GM21528 (cell line): Measurements from ENCODE around the gene PRKAR1B.

Experiments used
- ATAC-seq: cut with Tn5 transposase; IDR thresholded peaks from one replicate; pipeline ENCODE4 v1.9.1; 2021; ENCODE audit warnings: mild to moderate bottlenecking, moderate library complexity; ENCODE audit not compliant: unreplicated experiment, low FRiP score

Gene PRKAR1B

DNA sequence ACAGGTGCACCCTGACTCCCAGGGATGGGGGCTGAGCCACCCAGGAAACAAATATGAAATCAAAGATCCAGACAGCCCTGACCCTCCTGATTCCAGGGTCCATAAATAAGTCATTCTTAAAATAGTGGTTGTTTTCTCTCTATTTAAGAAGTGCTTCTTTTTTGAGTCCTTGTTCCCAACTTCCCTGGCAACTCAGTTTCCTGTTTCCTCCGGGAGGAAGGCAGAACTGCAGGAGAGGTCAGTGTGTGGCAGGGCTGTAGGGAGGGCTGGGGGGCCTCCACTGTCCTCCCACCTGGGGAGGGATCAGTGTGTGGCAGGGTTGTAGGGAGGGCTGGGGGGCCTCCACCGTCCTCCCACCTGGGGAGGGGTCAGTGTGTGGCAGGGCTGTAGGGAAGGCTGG lies 118.7 kb downstream of the PRKAR1B start:
- no peak for ATAC-seq

DNA sequence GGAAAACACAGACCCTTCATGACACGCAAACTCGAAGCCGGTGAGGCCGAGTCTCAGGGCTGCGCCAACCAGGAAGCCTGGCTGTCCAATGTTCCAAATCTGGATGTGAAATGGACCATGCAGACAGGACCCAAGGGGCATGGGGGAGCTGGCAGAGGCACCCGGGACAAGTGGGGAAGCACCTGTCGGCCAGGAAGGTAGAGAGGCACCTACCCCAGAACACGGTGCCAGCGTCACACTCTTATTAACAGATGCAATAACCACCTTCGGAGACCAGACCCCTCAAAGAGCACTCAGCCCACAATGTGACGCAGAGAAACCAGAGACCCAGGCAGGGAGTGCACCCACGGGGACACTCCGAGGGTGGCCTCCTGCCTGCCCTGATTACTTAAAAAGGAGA lies 119.1 kb downstream of the PRKAR1B start:
- ATAC-seq, result no peak

DNA sequence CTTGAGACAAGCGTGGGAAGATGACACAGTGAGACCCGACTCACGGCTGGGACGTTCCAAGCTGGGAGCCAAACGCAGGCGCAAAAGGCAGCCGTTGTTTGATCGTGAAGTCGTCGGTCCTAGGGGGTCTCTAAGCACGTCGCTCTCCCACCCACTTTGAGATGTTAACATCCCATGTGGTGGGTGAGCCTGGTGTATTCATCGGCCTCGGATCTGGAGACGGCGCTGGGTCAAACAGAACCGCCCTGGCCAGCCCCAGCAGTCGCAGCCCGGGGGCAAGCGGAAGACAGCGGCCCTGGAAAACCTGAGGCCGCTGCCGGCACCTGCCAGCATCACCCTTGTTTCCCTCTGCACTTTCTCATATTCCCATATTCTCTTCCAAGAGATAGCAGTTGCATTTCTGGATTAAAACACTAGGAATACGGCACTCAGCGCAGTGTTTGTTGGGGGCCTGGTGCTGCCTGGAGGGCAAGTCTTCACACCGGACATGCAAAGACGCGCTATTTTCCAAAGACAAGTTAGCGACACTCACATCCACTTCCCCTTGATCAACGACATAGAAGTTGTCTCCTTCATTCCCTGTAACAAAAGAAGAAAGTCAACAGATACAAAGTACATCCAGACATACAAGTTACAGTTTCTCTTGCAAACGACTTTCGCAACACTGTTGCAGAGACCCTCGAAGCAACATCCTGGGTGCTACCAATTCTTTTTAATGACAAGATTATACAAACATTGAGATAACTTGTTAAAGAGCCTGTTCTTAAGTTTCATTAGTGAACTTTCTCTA lies 121.2 kb downstream of the PRKAR1B start:
- ATAC-seq, result no peak

DNA sequence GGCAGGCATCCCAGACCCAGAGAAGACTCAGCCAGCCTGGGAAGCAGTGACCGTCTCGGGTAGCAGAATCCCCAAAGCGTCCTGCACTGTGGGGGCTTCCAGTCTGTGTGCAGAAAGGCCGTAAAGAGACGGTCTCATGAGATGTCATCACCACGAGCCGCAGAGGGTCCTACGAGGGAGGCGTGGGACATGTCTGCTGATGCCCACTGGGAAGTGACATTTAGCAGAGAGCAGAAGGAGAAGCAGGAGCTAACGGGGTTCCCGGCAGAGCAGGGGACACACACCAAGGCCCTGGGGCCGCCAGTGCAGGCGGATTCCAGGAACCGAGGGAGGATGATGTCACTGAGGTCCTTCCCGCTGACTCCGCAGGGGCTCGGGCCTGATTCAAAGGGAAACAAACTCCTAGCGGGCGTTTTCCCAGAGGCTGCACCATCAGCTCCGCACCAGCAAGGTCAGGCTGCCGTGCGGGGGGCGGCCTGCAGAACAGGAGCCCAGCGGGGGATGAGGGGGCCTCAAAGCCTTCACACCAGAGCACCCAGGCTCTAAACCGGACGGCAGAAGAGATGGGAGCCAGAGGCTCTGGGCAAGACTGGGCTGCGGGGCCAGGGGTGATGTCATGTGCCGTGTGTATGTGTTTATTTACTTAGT lies 122.1 kb downstream of the PRKAR1B start:
- ATAC-seq, result no peak

DNA sequence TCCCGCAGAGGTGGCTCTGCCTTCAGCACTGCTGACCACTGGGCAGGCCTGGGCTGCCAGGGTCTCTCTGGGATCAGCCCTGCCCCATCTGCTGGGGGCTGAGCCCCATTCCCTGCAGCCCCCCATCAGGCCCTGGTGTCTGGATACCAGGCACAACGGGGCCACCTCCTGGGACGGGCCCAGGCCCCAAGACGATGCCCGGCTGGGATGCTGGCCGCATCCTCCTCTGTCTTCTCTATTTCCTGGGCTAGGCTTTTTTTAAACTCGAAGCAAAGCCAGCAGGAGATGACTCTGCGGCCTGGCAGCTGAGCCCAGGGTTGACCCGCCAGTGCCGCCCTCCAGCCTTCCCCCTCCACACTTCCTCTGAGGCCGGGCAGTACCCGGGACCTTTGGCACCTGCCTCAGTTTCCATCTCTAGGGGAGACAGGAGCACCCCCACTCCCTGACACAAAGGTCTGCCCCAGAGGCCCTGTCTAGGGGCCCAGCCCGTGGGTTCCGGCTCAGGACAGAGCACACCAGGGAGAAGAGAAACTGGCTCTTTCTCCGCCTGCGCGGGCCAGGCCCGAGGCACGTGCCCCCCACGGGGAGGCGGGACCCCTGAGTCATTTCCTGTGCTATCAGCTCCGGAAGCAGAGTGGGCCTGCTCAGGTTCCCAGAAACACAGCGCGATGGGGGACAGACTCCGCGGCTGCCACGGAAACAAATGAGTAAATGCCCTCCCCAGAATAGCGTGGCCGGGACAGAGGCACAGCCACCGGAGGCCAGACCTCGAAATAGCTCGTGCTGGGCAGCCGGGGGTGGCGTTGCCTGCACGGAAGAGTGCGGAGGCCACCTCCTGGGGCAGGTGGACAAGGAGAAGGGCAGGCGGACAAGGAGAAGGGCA lies 122.8 kb downstream of the PRKAR1B start:
- peak; percentile 68 for ATAC-seq

DNA sequence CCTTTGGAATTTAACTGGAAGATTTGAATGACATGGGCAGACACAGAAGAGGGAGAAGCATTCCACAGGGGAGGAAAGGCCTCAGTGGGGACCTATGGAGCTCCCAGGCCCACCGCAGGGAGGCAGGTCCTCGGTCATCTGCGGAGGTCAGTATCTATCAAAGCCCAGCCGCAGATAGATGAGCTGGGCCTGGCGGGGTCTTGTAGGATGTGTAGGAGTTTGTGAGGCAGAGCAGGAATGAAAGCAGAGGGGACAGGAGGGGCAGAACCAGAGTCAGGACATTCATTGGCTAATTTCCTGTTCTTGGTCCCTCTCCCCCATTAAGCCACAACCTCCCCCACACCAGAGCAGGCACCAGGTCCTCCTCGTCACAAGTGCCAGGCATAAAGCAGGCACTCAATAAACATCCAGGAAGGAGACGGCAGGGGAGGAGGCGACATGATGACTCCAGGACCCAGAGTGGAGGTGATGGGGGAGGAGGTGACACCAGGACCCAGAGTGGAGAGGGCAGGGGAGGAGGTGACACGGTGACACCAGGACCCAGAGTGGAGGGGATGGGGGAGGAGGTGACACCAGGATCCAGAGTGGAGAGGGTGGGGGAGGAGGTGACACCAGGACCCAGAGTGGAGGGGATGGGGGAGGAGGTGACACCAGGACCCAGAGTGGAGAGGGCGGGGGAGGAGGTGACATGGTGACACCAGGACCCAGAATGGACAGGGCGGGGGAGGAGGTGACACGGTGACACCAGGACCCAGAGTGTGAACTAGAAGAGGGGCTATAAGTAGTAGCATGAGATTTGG lies 123.7 kb downstream of the PRKAR1B start:
- ATAC-seq, result no peak

DNA sequence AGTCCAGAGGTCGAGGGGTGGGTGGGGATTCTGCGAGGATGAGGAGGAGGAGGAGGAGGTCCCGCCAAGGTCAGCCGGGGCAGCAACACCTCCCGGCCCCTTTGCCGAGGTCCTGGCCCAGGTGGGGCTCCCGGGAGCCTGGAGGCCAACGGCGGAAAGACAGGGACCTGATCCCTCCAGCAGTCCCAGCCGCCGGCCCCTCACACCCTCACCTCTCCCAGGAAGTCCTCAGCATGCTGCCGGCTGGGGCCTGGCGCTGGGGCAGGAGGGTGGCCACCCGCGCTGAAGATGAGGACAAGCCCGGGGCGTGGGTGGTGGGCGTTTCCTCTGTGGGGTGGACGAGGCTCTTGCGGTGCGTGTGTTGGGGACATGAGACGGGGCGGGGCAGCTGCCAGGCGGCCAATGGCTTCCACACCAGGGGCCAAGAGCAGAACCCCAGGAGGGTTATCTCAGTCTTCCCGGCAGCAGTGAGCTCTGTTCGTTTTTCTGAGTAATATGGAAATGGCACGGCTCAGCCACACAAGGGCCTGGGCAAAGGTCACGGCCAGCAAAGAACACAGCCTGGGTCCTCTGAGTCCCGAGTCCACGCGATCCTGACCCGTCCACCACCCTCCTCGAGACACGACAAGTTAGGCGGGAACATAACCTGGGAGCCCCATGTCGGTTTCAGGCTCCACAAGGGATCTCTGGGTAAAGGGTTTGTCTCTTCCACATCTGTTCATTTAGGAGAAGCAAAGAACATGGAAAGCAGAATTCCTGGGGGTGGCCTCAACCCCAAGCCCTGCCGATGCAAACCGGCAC lies 124.5 kb downstream of the PRKAR1B start:
- ATAC-seq, result no peak

DNA sequence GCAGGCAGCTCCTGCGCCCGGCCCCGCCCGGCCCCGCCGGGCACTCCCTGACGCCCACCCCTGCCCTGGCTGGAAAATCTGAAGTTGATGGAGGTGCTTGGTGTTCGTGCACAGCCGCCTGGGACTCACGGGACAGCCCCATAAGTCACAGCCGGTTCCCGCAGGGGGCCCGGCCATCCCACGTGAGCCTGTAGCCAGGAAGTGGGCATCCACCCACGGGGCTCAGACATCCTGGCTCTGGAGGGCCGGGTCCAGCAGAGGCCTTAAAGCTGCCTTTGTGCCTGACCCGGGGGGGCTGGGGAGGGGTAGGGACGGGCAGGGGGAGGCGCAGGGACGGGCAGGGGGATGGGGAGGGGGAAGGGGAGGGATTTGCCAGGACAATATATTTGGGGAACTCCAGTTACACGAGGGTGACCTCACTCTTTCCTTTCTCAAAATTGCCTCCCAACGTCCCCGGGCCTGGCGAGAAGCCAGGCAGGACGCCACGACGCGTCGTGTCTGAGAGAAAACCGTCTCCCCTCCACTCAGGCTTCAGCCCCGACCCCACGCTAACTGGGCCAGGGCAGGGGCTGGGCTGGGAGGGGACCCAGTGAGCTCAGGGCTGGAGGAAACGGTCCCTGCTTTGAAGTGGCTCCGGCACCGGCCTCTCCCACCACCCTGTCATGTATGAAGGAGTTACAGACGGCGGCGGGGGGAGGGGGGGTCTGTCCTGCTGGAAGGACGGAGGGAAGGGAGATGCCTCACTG lies 125.3 kb downstream of the PRKAR1B start:
- ATAC-seq, result no peak

DNA sequence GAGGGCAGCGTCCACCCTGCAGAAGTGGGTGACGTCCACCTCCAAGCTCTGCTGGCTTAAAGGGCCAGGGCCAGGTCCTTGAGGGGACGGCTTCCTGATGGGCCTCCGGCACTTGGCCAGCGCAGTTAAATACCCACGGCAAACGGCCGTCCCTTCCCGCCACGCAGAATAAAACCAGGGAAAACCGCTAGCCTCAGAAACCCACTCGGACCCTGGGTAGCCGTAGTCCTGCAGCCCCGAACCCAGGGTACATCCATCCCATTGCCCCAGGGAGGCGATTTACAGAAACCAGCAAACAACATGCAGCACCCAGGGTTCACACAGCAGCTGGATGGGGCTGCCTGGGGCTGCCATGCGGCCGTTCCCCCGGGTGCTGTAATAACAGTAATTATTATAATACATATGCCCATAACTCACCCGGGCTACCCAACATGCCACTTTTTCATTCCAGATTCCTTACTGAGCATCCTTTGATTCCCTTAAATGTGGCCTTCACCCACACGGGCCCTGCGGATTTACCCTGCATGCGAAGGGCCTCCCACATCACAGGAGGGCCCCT lies 126.0 kb downstream of the PRKAR1B start:
- no peak for ATAC-seq

DNA sequence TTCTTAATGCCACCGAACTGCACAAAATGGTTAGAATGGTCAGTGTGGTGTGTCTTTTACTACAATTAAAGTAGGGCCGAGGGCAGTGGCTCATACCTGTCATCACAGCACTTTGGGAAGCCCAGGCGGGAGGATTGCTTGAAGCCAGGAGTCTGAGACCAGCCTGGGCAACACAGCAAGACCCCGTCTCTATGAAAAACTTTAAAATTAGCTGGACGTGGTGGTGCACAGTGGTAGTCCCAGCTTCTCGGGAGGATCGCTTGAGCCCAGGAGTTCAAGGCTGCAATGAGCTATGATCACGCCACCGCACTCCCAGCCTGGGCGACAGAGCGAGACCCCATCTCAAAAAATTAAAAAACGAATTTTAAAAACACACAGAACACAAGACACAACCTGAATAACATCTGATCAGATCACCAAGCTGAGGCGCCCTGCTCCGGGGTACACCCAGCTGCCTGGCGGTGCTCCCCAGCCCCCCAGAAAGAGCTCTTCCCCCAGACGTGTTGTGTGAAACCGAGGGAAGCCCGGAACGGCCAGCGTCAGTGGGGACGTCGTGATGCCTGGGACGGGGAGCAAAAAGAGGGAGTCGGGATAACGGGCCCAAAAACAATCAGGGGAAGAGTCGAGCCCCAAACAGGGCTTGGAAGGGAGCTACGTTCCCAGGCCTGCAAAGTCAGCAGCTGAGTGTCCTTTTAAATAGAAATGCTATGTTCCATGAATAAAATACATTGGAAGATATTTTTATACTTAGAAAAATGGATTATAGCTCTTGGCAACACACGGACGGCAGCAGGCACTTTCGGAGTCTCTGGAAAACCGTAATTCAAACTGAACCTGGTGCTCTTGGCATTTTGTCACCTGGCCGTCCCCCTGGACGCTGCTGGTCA lies 126.7 kb downstream of the PRKAR1B start:
- ATAC-seq, result no peak

DNA sequence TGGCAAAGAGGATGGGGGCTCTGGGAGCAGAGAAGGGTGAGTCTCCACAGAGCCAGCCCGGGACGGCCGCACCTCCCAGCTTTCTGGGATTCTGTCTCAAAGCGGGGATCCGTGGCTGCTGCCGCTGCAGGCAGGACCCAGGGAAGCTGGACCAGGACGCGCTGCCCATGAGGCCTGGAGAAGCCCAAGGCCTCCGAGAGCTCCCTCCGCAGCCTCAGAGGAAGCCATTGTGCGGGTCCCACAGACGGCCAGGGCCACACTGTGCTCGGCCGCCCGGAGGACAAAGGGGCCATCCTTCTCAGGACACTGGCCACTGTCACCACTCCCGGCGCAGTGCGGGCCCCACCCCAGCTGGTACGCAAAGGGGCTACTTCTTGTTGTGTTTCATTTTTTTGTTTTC lies 128.2 kb downstream of the PRKAR1B start:
- no peak for ATAC-seq

DNA sequence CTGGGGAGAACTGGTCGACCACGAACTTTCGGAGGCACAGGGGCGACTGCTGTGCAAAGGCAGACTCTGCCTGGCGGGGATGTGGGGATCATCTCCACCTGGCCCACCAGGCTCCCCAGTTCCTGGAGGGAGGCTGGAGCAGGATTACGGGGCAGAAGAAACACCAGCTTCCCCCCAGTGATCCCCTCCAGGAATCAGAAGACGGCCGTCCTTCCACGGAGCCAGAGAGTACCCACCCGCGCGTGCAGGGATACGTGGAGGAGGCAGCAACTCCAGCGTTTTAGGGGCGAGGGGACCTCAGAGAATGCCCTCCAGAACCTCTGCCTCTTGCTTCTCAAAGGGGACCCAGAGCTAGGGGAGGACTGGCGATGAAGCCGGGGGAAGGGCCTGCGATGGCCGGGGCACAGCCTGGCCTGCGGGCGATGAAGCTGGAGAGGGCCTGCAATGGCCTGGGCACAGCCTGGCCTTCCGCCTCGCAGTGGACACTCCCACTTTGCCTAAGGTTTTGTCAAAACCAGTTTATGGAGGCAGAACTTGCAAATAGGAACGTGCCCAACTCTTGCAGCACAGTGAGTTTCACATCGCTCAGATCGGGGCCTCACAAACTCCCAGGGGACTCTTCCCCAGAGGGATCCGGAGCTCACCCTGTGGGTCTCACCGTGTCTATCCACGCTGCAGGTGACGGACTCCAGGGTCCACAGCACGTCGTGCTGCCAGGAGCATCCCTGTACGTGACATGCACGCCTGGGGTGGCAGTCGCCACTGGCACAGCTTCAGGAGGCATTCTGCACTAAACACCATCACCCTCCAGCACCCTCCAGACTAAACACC lies 129.5 kb downstream of the PRKAR1B start:
- no peak for ATAC-seq

DNA sequence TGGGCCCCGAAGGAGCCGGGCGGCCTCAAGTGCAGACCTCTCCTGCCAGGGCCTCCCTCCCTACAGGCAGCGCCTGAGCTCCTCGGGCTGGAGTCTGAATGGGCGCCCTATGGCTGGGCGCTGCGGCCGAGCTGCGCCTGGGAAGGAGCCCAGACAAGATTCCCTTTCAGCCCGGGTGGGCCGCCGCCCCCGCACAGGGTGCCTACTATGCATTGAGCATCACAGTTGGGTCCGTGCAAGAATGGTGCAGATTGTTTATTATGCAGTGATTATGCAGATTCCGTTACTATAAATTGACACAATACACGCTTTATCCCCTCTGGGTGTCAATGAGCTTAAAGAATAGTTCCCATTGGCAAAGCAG lies 130.3 kb downstream of the PRKAR1B start:
- ATAC-seq, result no peak

DNA sequence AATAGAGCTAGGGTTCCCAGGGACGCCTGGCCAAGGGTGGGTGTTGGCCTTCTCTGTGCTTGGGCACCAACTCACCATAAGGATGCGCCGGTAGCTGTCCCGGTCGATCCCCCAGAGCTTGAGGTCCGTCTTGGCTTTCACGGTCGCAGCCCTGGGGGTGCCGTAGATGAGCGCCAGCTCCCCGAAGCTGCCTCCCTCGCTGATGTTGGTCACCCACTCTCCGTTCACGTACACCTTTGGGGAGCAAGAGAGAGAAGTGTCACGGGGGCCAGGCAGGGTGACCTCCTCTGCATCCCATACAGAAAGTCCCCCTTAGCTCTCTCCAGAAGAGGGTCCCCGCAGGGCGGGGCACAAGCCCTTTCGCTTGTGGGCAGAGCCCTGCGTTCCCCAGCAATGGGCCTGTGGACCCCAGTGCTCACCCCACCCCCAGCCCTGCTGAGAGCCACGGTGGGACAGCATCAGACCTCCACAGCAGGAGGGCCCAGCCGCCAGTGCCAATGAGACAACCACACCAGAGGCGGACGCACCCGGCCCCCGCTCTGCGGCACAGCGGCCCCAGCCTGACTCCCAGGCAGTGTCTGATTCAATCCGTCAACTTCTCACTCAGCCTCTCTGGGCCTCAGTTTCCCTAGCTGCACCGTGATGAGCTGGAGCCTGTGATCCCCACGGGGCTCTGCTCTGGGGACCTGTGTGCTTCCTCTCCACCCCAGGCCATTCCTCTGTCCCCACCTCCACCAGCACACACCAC lies 130.8 kb downstream of the PRKAR1B start:
- ATAC-seq, result no peak

DNA sequence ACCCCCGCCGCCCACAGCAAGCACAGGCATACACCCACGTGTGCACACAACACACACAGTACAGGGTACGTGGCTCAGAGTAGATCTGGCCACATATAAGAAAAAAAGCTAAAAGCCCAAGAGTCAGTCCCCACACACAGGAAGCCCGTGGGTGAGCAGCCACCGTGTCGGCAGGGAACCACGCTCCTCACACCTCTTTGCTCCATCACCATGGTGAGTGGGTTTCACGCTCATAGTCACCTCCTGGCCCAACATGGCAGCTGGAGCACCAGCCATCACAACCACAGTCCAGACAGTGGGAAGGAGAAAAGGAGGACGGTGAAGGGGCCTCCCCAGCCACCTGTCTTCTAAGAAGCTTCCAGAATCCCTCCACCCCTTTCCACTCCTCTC lies 131.5 kb downstream of the PRKAR1B start:
- ATAC-seq, result no peak

DNA sequence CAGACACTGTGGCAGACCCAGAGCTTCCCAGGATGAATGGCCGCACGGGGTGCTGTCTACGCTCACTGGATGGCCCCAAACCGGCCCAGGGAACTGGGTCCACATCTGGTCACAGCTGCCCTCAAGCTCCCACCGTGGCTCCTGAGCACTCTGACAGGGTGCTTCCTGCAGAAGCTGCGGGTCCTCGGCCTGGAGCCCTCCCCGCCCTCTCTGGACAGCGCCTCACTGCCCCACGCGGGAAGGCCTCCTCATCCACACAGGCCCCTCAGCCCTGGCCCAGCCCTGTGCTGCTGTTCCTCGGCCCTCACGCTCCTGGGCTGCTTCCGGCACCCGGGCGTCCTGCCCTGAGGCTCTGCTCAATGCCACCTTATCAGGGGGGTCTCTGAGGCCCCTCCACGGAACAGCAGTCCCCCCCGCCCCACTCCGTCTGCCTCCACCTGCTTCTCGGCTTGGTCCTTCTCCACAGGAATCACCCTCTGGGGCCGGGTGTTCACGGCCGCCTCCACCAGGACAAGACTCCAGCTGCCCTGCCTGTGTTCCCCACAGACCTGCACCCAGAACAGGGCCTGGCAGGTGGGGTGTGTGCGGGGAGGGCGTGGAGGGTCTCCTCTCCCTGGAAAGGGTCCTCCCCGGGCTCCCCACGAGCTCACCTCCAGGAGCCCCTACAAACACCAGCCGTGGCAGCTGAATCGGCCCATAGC lies 132.0 kb downstream of the PRKAR1B start:
- ATAC-seq, result no peak
